ENCODE data around the gene MATN1. TPM values are rescaled to one million over a fixed set of nuclear protein-coding genes. Genes with fewer than 3 reads are reported as not detected.

Gene MATN1
- total RNA-seq, 1 donor from 2014 or later = 0.72 TPM

GRCh38 chr1:30719406-30720270 lies 3.7 kb downstream of the MATN1 start:
- DNase-seq (ENCODE audit: low spot score) = no peak

- peak; percentile 99 for DNase-seq (ENCODE audit: low spot score)
These were observed 4.6 kb downstream of the MATN1 start for GRCh38 chr1:30718636-30719405.

- peak; percentile 99 for DNase-seq (ENCODE audit: low spot score)
These were observed 5.2 kb downstream of the MATN1 start for GRCh38 chr1:30718091-30718635.

GRCh38 chr1:30716646-30717045 lies 6.7 kb downstream of the MATN1 start:
- no peak for DNase-seq (ENCODE audit: low spot score)

- no peak for DNase-seq (ENCODE audit: low spot score)
These were observed 7.5 kb downstream of the MATN1 start for GRCh38 chr1:30715886-30716285.

- no peak for DNase-seq (ENCODE audit: low spot score)
These were observed 8.2 kb downstream of the MATN1 start for GRCh38 chr1:30715216-30715615.

GRCh38 chr1:30714536-30715090 lies 8.8 kb downstream of the MATN1 start:
- no peak for DNase-seq (ENCODE audit: low spot score)

GRCh38 chr1:30714025-30714424 lies 9.4 kb downstream of the MATN1 start:
- DNase-seq (ENCODE audit: low spot score) = no peak

- DNase-seq (ENCODE audit: low spot score) = no peak
These were observed 10.1 kb downstream of the MATN1 start for GRCh38 chr1:30713311-30713710.

- no peak for DNase-seq (ENCODE audit: low spot score)
These were observed 10.8 kb downstream of the MATN1 start for GRCh38 chr1:30712583-30712982.

GRCh38 chr1:30710407-30710806 lies 13.0 kb downstream of the MATN1 start:
- no peak for DNase-seq (ENCODE audit: low spot score)

GRCh38 chr1:30708361-30708728 lies 15.0 kb downstream of the MATN1 start:
- no peak for DNase-seq (ENCODE audit: low spot score)

GRCh38 chr1:30707412-30708360 lies 15.7 kb downstream of the MATN1 start:
- peak; percentile 67 for DNase-seq (ENCODE audit: low spot score)

GRCh38 chr1:30706528-30706927 lies 16.9 kb downstream of the MATN1 start:
- no peak for DNase-seq (ENCODE audit: low spot score)

GRCh38 chr1:30705698-30706097 lies 17.7 kb downstream of the MATN1 start:
- DNase-seq (ENCODE audit: low spot score) = no peak

GRCh38 chr1:30704765-30705509 lies 18.4 kb downstream of the MATN1 start:
- no peak for DNase-seq (ENCODE audit: low spot score)

GRCh38 chr1:30704271-30704670 lies 19.1 kb downstream of the MATN1 start:
- peak; percentile 54 for DNase-seq (ENCODE audit: low spot score)

GRCh38 chr1:30702823-30703222 lies 20.6 kb downstream of the MATN1 start:
- DNase-seq (ENCODE audit: low spot score) = no peak

GRCh38 chr1:30701258-30701633 lies 22.1 kb downstream of the MATN1 start:
- DNase-seq (ENCODE audit: low spot score) = no peak

- DNase-seq (ENCODE audit: low spot score) = peak; percentile 69
These were observed 22.7 kb downstream of the MATN1 start for GRCh38 chr1:30700528-30701257.

Data from umbilical cord (tissue), 2 donors.